ENCODE measurements around the gene APEX2.

GRCh38 chrX:54999717-55000598, at the start of gene APEX2:
- TF ChIP-seq ISL1 (CRISPR knock-in tag; IDR thresholded peaks at IDR 0.05) (no peak), PATZ1 (CRISPR knock-in tag; IDR thresholded peaks at IDR 0.05; ENCODE audit: borderline replicate concordance) (no peak), ARNTL (CRISPR knock-in tag; IDR thresholded peaks at IDR 0.05; ENCODE audit: borderline replicate concordance, low read depth) (no peak)

Data from SK-N-SH treated with all-trans-retinoic acid at 6 μM for 48 hours (cell line).